Right lobe of liver (tissue), 6 donors: ENCODE measurements around the gene CDCA7. TPM values are rescaled to one million over a fixed set of nuclear protein-coding genes. Genes with fewer than 3 reads are reported as not detected.
A peak's percentile ranks its signal among the peaks of the same experiment; 100 is the strongest.

Experiments
- ATAC-seq, 4 donors: fragments of 200-7000 bp; cut with Tn5 transposase; one replicate each; pipeline ENCODE4 v1.9.1; 2020; ENCODE audit warnings: mild to moderate bottlenecking in 4 of 4, moderate library complexity in 4 of 4
- DNase-seq, 3 donors: peaks; one replicate each; pipeline ENCODE4 v3.0.0-alpha.2; 2020
- H3K27ac ChIP-seq, 3 donors: fragments of 200-600 bp; one replicate each; pipeline ENCODE4 v1.8.0; 2022
- H3K27me3 ChIP-seq, 2 donors: fragments of 200-600 bp; one replicate each; pipeline ENCODE4 v1.8.0; 2022
- H3K36me3 ChIP-seq, 4 donors: fragments of 200-600 bp; sonication (generic) in 1 of 4; one replicate each; pipeline versions ENCODE4 v1.5.1 to v1.8.0; 2017 to 2022; ENCODE audit warnings: control low read depth in 1 of 4
- H3K4me1 ChIP-seq, 4 donors: fragments of 200-600 bp; sonication (generic) in 1 of 4; one replicate each; pipeline versions ENCODE4 v1.5.1 to v1.8.0; 2017 to 2022; ENCODE audit warnings: control low read depth in 1 of 4
- H3K4me3 ChIP-seq, 3 donors: fragments of 200-600 bp; one replicate each; pipeline ENCODE4 v1.8.0; 2022
- H3K9me3 ChIP-seq, 4 donors: fragments of 200-600 bp; sonication (generic) in 1 of 4; one replicate each; pipeline versions ENCODE4 v1.5.1 to v1.8.0; 2017 to 2022; ENCODE audit warnings: control low read depth in 1 of 4
- CTCF ChIP-seq, 4 donors: fragments of 200-600 bp in 3 of 4; fragments of 450-650 bp in 1 of 4; IDR thresholded peaks; one replicate each; pipeline versions ENCODE4 v1.5.1 to v1.8.0; 2016 to 2022; ENCODE audit warnings: antibody characterized with exemption in 4 of 4, mild to moderate bottlenecking in 2 of 4
- POLR2A ChIP-seq: fragments of 450-650 bp; IDR thresholded peaks from one replicate; pipeline ENCODE4 v1.6.1; 2017; ENCODE audit warnings: antibody characterized with exemption, mild to moderate bottlenecking
- WGBS: methylation state at CpG from one replicate; pipeline ENCODE4 v1.1.6; 2018; ENCODE audit warnings: low coverage, low lambda C conversion rate; ENCODE audit not compliant: insufficient coverage; ENCODE audit errors: missing lambda C conversion rate; 5-methylcytosine and 5-hydroxymethylcytosine counted together
- intact Hi-C, 2 donors: fragments of 100-400 bp; cut with DNase I; formaldehyde crosslinking; loops; one replicate each; pipeline versions ENCODE4 v1.11.2 to v1.14.1; 2022
- total RNA-seq, 6 experiments: library from RNA; depleted of rRNA in 2 of 6; stranded (reverse); fragments of >200 nt in 2 of 6; fragmentation: NEBNext Ultra II Directional in 3 of 6; extraction: Animal tissue kit (Norgen Biotek cat#: 25700) in 3 of 6; gene quantifications; one replicate each; pipeline versions ENCODE4 v1.1.0 to v1.2.4, GENCODE V29; 2016 to 2023
- donor health status: DM: no; HTN: yes; CAD: no.
- donor health status: DM: no; HTN: no; CAD: no.
- donor health status: DM: no; HTN: no; CAD: no.
- donor health status: DM: no; HTN: yes; CAD: no.
- donor health status: DM: no; HTN: yes; CAD: no.

The CDCA7 gene
- total RNA-seq, 6 experiments from 2014 or later: 0.09 to 0.37 (median 0.20) TPM; not detected in 1

- peaks cover 0 to 4% (median 1%) of the 10 kb centered on the region in 4 donors for H3K9me3 ChIP-seq
- no peaks in the 10 kb centered on the region for H3K27me3 ChIP-seq
- ATAC-seq: no peak
- H3K36me3 ChIP-seq: no peaks in the 10 kb centered on the region
- DNase-seq: no peak
- peaks cover 0 to 6% (median 0%) of the 10 kb centered on the region in 4 donors for H3K4me1 ChIP-seq
- H3K27ac ChIP-seq: no peak overlapping the region
- TF ChIP-seq CTCF (IDR thresholded peaks at IDR 0.05) (no peak), POLR2A (no peak)
- 86% methylated on average over 2 of the region's 2 CpGs for WGBS
- intact Hi-C loops: no loop called here
- H3K4me3 ChIP-seq: no peak overlapping the region
These were observed 10.8 kb upstream of the CDCA7 start for GRCh38 chr2:173343921-173344320.

GRCh38 chr2:173346035-173346434, 8.6 kb upstream of the CDCA7 start:
- ATAC-seq (no peak), DNase-seq (no peak)
- no peak overlapping the region for H3K4me3 ChIP-seq
- TF ChIP-seq POLR2A (no peak), CTCF (IDR thresholded peaks at IDR 0.05) (no peak)
- peaks cover 0 to 6% (median 0%) of the 10 kb centered on the region in 4 donors for H3K4me1 ChIP-seq
- H3K27ac ChIP-seq: no peak overlapping the region
- no peaks in the 10 kb centered on the region for H3K36me3 ChIP-seq
- H3K27me3 ChIP-seq: no peaks in the 10 kb centered on the region
- intact Hi-C loops: no loop called here
- peaks cover 0 to 4% (median 1%) of the 10 kb centered on the region in 4 donors for H3K9me3 ChIP-seq
- 71% methylated on average over 6 of the region's 6 CpGs for WGBS

- 50% methylated on average over 6 of the region's 8 CpGs for WGBS
- Histone ChIP-seq H3K36me3 (no peaks in the 10 kb centered on the region), H3K27ac (no peak overlapping the region), H3K27me3 (peaks cover 0 to 3% of the 10 kb centered on the region in 2 donors), H3K4me1 (peaks cover 0 to 6% (median 0%) of the 10 kb centered on the region in 4 donors), H3K9me3 (peaks cover 0 to 4% (median 1%) of the 10 kb centered on the region in 4 donors), H3K4me3 (no peak overlapping the region)
- DNase-seq: no peak
- peak in 3 of 4 donors; percentile 40 to 65 (median 44) for ATAC-seq
- TF ChIP-seq CTCF (IDR thresholded peaks at IDR 0.05): no peak
- no peak for TF ChIP-seq POLR2A
- intact Hi-C loops: no loop called here
These were observed 7.1 kb upstream of the CDCA7 start for GRCh38 chr2:173347305-173348168.

- WGBS: 12% methylated on average over 1 of the region's 2 CpGs
- peaks cover 0 to 6% (median 0%) of the 10 kb centered on the region in 4 donors for H3K4me1 ChIP-seq
These were observed 5.4 kb upstream of the CDCA7 start for GRCh38 chr2:173349287-173349686.

GRCh38 chr2:173350383-173350782, 4.3 kb upstream of the CDCA7 start:
- no peak overlapping the region for H3K4me3 ChIP-seq
- H3K9me3 ChIP-seq: peaks cover 0 to 4% (median 1%) of the 10 kb centered on the region in 4 donors
- ATAC-seq (no peak), DNase-seq (no peak)
- 53% methylated on average over 2 of the region's 2 CpGs for WGBS
- intact Hi-C loops: no loop called here
- H3K27me3 ChIP-seq: peaks cover 6 to 26% of the 10 kb centered on the region in 2 donors
- H3K27ac ChIP-seq: no peak overlapping the region
- peaks cover 0 to 16% (median 0%) of the 10 kb centered on the region in 4 donors for H3K4me1 ChIP-seq
- TF ChIP-seq CTCF (IDR thresholded peaks at IDR 0.05) (no peak), POLR2A (no peak)
- H3K36me3 ChIP-seq: no peaks in the 10 kb centered on the region

More at GRCh38 chr2:173349287-173349686, 5.4 kb upstream of the CDCA7 start:
- ATAC-seq (no peak), DNase-seq (no peak)
- intact Hi-C loops: no loop called here
- Histone ChIP-seq H3K27ac (no peak overlapping the region), H3K27me3 (peaks cover 6 to 21% of the 10 kb centered on the region in 2 donors), H3K4me3 (no peak overlapping the region), H3K36me3 (no peaks in the 10 kb centered on the region), H3K9me3 (peaks cover 0 to 4% (median 1%) of the 10 kb centered on the region in 4 donors)
- no peak for TF ChIP-seq POLR2A
